Stimulated activated CD4-positive, alpha-beta T cell treated with anti-CD3 and anti-CD28 coated beads, TNF-alpha, amount 100 ng/mL, for 4 hours (primary cell): Measurements from ENCODE around the gene NBEA.
"Not testable (repeated sequence)": the region's sequence is repeated elsewhere in the genome, so short reads cannot be mapped to it uniquely, and the experiment has no call there.

Source experiments
- DNase-seq, 3 experiments: peaks; one replicate each; pipeline ENCODE4 v3.0.0-alpha.2; 2020; ENCODE audit warnings: low read depth in 3 of 3

Gene NBEA

GRCh38 chr13:35388441-35389355, 446.6 kb downstream of the NBEA start:
- DNase-seq = no peak

DNA sequence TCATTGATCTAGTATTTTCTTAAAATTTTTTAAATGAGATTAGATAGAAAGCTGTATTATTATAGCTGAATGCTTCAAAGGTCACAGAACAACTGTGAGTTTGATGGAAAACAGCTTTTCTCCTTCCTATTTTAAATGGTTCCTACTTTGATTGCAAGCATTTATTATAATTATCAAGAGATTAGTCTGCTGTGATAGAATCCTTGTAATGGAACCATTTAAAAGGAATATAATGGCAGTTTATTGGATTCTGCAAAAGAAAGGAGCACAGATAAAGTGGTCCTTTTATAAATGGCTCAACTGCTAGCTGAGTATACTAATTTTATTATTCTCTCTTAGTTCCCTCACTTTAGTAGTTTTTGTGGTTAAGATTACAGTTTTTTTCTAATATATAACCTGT, 447.5 kb downstream of the NBEA start:
- no peak for DNase-seq

DNA sequence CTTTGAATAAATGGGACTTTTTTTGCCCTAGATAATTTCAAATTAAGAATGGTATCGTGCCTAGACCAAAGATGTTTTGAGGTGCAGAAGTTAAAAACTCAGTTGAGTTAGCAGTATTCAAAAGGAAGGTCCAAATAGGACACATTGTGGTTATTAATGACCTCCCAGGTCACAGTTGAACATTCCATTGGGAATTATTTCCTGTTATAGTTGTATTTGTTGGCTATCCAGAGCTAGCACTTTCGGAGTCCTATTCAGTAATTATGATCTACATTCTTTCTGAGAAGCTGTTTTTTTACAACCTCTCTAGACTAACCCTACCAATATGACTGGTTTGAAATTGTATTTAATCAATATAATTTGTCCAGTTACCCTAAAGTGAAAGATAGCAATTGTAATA, 450.7 kb downstream of the NBEA start:
- no peak for DNase-seq

DNA sequence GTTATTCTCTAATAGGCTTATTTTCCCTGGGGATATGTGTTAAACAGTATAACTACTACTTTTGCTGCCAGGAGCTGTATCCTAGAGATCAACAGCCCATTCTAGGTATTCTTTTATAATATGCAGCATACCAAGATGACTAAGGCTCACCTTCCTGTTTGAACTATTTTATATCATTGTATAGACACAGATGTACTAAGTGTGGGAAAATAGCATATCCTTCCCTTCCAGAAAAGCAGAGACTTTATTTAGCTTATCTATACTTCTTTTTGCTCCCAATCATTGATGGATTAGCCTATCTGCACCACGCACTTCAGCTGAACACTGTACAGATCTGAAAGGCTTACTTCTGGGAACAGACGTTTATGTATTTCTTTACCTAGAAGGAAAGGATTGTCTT, 451.8 kb downstream of the NBEA start:
- no peak for DNase-seq

DNA sequence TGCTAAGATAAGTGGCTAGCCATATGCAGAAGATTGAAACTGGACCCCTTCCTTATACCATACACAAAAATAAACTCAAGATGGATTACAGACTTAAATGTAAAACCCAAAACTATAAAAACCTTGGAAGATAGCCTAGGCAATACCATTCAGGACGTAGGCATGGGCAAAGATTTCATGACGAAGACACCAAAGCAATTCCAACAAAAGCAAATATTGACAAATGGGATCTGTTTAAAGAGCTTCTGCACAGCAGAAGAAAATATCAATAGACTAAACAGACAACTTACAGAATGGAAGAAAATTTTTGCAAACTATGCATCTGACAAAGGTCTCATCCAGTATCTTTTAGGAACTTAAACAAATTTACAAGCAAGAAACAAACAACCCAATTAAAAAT, 466.2 kb downstream of the NBEA start:
- not testable (repeated sequence) for DNase-seq

GRCh38 chr13:35411059-35411744, 469.1 kb downstream of the NBEA start:
- no peak for DNase-seq

GRCh38 chr13:35448465-35448864, 506.4 kb downstream of the NBEA start:
- no peak for DNase-seq

DNA sequence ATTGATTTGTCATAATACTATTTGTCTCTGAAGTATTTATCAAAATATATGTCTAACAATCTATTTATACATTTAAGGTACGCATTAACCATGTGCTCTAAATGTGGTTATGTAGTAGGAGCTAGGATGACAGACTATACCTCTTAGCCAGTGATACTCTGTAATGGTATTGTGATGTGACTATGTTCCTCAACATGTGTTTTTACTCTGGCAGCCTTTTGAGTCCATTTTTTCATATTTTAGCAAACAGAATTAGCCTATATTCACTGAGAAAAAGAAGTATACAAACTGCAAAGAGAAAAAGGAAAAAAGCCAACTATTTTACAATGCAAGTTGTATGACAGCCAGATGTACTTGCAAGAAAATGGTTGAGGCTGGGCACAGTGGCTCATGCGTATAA, 507.8 kb downstream of the NBEA start:
- no peak for DNase-seq

DNA sequence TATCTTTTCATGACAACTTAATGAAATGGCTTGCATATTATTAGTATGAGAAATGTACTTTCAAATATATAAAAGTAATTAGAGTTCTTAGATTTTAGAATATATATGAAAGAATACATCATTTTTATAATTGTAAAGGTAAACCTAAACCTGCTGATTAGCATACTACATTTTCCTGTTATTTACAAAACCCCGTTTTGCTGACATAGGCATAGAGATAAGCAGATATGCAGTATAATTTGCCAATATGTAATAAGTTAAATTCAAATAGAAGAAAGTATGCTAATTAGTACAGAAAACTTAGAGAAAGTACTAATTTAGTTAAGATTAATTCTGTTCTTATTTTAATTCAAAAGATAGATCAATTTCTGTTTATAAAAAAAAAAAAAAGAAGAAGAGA, 513.0 kb downstream of the NBEA start:
- no peak for DNase-seq

GRCh38 chr13:35457258-35457657, 515.2 kb downstream of the NBEA start:
- no peak for DNase-seq

GRCh38 chr13:35460061-35460460, 518.0 kb downstream of the NBEA start:
- DNase-seq = no peak

DNA sequence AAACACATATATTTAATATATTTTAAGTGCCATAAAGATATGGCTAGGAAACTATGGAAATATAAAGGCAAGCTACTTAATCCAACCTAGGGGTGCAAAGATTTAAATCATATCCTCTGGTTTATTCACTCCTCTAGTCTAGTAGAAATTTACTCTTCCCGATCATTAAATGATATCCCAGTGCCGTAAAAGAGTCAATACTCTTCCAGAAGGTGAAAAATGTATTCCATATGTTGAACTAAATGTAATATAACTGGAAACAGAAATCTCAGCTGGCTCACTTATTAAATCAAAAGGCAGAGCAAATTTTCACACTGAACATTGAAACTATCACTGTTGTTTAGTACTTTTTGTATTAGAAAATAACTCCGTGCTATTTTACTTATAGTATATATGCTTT, 523.3 kb downstream of the NBEA start:
- no peak for DNase-seq

GRCh38 chr13:35468195-35468594, 526.1 kb downstream of the NBEA start:
- no peak for DNase-seq

DNA sequence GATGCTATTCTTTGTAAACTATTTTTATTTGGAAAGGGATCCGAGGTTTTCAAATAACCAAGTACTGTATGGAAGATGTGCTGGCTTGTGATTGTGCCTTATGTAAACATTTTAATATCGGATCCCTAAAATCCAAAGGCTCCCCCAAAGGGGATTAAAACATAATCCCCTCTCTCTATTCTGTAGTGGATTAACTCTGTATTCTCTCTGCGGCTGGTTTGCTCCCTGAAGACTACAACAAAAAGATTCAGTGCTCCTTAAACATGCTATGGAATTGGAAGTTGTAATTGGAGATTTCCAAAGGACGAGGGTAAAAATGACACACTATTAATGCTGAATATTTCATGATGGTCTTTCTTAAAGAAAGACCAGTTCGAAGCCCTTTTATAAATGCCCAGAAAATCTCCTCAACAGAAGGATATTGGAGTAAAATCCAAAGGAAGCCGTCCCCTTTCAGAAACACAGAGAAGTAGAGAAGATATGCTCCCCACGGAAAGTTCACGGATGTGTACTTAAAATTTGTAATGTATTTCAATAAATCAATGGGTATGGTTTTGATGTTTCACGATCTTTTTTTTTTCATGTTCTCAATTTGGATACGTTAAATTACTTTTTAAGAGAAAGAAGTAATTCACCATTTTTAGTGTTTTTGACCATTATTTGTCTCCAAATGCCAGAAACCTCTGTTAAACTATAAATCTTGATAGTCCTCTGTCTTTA, 527.9 kb downstream of the NBEA start:
- DNase-seq = no peak

- no peak for DNase-seq
Measured at GRCh38 chr13:35470671-35471661, 528.9 kb downstream of the NBEA start.

DNA sequence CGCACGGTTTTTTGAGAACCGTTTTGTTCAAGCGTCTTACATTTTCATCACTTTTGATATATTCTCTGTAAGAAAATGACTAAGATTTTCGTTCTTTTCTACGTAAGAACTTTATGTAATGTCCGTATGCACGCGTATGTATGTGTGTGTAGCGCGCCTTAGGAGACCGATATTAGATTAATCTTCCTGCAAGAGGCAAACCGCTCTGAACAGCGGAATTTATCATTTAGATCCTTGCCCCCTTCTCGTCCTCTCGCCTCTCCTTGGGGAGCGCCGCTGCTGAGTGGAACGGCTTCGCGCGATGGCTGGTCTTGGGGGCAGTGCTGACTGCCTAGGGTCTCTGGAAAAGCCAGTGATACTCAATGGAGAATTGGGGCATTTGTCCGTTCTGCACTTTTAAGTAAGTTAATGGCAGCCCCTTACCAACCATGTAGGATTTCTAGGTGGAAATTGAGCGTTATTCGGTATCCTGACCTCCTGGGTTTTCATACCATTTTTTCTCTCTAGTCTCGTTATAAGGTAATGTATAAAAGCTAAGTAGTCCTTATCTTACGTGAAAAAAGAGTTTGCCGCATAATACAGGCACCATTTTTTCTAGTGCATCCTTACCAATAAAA, 529.7 kb downstream of the NBEA start:
- DNase-seq = no peak

DNA sequence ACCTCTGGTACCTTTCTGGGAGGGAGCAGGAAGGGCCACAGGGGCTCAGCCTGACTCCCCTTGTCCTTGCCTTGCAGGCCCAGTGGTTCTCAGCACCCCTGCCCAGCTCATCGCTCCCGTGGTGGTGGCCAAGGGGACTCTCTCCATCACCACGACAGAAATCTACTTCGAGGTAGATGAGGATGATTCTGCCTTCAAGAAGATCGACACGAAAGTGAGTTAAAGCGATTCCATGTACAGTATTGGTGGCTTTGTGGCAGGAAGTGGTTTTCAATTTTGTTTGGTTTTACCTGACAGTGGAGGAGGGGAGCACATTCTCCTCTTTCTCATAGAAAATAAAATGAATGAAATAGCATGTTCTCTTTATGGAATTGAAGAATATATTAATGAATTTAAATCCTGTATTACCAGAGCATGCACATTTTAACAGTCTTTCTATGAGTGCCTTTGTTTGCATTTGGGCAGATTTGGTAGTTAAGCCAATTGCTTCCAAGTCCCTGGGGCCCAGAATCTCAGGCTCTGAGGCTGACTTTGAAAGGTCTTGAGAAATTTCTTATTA, 530.3 kb downstream of the NBEA start:
- DNase-seq = no peak

DNA sequence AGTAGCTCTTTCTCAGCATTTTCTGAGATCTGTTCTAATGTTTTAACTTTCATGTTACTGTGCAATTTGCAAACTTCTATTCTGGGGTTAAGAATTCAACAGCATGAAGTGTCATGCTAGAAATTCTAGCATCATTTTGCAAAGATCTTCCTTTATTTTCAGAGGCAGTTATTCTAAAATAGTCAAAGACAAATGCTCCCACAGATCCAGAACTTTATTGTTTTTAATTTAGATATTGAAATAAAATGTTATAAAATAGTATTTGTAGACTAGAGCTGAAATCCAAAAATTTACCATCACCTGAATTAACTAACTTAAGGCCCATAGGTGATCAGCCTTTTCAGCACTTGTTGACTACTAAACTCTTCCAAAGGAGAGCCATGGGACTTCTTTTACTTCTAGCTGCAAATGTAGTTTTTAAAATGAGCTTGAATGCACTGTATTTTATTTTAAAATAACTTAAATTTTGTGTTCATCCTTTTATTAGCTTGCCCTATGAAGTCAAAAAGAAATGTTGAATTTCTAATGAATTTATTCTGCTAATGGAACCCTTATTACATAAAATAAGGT, 531.2 kb downstream of the NBEA start:
- DNase-seq = no peak

DNA sequence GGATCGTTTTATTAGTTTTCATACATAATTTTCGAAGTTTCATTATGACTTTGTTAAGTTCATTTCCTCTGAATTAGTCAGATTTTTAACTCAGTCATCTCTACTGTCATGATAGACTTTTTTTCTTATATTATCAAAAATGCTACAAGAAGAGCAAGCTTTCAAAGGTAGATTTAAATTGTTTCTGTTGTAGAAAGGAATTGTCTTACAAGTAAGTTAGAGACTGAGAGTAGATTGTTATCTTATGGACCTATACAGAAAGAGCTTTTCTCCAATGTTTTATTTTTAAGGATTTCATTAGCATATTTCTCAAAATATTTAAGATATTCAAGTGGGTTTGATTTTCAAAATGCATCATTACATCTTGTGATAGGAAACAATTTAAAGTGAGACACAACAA, 531.7 kb downstream of the NBEA start:
- DNase-seq = no peak

GRCh38 chr13:35474496-35475211, 532.6 kb downstream of the NBEA start:
- DNase-seq = no peak
